Ovary (tissue), 9 donors: ENCODE data around the gene KRT37. TPM values are rescaled to one million over a fixed set of nuclear protein-coding genes. Genes with fewer than 3 reads are reported as not detected.
"Not testable (repeated sequence)": the region's sequence is repeated elsewhere in the genome, so short reads cannot be mapped to it uniquely, and the experiment has no call there.

Experiments used
- DNase-seq, 5 donors: peaks; one replicate each; pipeline ENCODE4 v3.0.0-alpha.2; 2019 to 2020
- H3K27ac ChIP-seq, 2 donors: fragments of 200-600 bp; one replicate each; pipeline versions ENCODE4 v1.5.1 to v1.8.0; 2019 to 2022
- H3K27me3 ChIP-seq: fragments of 200-600 bp; one replicate; pipeline ENCODE4 v1.8.0; 2022
- H3K36me3 ChIP-seq: fragments of 200-600 bp; sonication (generic); one replicate; pipeline ENCODE4 v1.5.1; 2019
- H3K4me1 ChIP-seq: one replicate; pipeline ENCODE4 v1.8.1; 2013; ENCODE audit warnings: mild to moderate bottlenecking, moderate library complexity; ENCODE audit not compliant: insufficient read depth
- H3K4me3 ChIP-seq: fragments of 200-600 bp; sonication (generic); one replicate; pipeline ENCODE4 v1.5.1; 2017
- H3K9me3 ChIP-seq, 2 donors: fragments of 200-600 bp in 1 of 2; sonication (generic) in 1 of 2; one replicate each; pipeline versions ENCODE4 v1.5.1 to v1.8.1; 2013 to 2019; ENCODE audit warnings: mild to moderate bottlenecking in 1 of 2, moderate library complexity in 1 of 2
- EP300 ChIP-seq: sonication (generic); formaldehyde crosslinking; IDR thresholded peaks from one replicate; pipeline ENCODE4 v1.6.1; 2017; ENCODE audit warnings: antibody characterized with exemption
- POLR2A ChIP-seq: fragments of 450-650 bp; IDR thresholded peaks from one replicate; pipeline ENCODE4 v1.6.1; 2017; ENCODE audit warnings: antibody characterized with exemption, mild to moderate bottlenecking, moderate library complexity
- WGBS, 3 donors: extraction: QIAGEN DNeasy Blood & Tissue Kit in 1 of 3; methylation state at CpG; one replicate each; pipeline versions ENCODE4 v1.1.5 to v1.1.7; 2013 to 2017; 5-methylcytosine and 5-hydroxymethylcytosine counted together
- intact Hi-C, 4 donors: fragments of 100-400 bp; cut with DNase I; formaldehyde crosslinking; loops; one replicate each; pipeline versions ENCODE4 v1.11.0 to v1.15.1; 2022 to 2023
- polyA plus RNA-seq, 2 donors: library from polyadenylated mRNA; stranded (reverse); fragments of 200-250 nt in 1 of 2; fragments of 350-450 nt in 1 of 2; fragmentation: Illumina TruSeq in 1 of 2; extraction: RNeasy Lipid Tissue Mini Kit (QIAGEN cat#74804) in 1 of 2; gene quantifications; one replicate each; pipeline ENCODE4 v1.2.3, GENCODE V29; 2013 to 2014
- total RNA-seq, 7 donors: library from RNA; depleted of rRNA in 2 of 7; stranded (reverse); fragments of >200 nt in 2 of 7; fragmentation: NEBNext Ultra II Directional in 3 of 7; extraction: Animal tissue kit (Norgen Biotek cat#: 25700) in 3 of 7; gene quantifications; one replicate each; pipeline versions ENCODE4 v1.1.0 to v1.2.4, GENCODE V29; 2016 to 2023
- TF ChIP-seq, protein P1 (sequence below), 3 donors: fragments of 450-650 bp in 2 of 3; fragments of 200-600 bp in 1 of 3; IDR thresholded peaks; one replicate each; pipeline versions ENCODE4 v1.5.1 to v1.8.0; 2016 to 2022; ENCODE audit warnings: antibody characterized with exemption in 3 of 3, mild to moderate bottlenecking in 1 of 3
- donor health status: DM: no; HTN: no; CAD: no; lungs with moderate emphysema.
- donor health status: DM: no; HTN: no; CAD: no.
- donor health status: Bipolar disorder and iron deficiency.
- donor health status: DM: yes; HTN: yes; CAD: no.
- donor health status: DM: no; HTN: no; CAD: no.
- donor health status: DM: yes; HTN: yes; CAD: no.

Gene KRT37
- total and polyA plus RNA-seq, 9 donors, result not detected

DNA sequence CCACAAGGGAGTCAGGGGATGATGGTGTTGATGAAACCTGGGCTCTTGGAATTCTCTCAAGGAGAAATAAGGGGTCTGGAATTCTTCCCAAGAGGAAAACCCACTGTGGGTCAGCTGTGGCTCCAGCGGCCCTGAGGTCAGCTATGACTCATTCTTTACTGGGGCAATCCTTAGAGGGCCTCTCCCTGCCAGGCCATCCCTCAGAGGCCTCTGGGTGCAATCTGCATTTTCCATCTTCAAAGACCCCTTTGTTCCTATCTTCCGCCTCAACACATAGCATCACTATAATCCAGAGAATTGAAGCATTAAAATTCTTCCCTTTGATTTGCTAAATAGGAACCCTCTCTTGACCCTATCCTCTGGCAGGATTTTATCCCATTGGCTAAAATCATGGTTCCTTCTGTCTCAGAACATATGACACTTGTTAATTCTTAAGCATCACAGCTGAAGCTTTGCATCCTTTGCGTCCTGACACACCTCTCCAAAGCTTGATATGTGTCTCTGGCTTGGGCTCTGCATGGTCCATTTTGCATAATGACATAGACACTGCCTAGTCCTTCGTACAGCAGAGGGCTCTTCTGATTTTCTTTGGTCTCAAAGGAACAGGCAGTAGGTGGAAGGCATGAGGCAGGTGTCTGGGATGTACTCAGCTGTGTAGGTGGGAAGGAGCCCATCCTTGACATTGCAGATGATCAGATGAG, 4.4 kb upstream of the KRT37 start:
- Histone ChIP-seq H3K9me3 (no peaks in the 10 kb centered on the region), H3K4me3 (no peak overlapping the region), H3K27me3 (no peaks in the 10 kb centered on the region), H3K36me3 (no peaks in the 10 kb centered on the region), H3K27ac (no peak overlapping the region), H3K4me1 (no peaks in the 10 kb centered on the region)
- intact Hi-C loops, result no loop called here
- 73 to 74% (median 74%) methylated on average over 4 of the region's 4 CpGs for WGBS, 3 donors
- DNase-seq, result no peak
- TF ChIP-seq EP300 (no peak), POLR2A (no peak)
- TF ChIP-seq, protein P1, sequence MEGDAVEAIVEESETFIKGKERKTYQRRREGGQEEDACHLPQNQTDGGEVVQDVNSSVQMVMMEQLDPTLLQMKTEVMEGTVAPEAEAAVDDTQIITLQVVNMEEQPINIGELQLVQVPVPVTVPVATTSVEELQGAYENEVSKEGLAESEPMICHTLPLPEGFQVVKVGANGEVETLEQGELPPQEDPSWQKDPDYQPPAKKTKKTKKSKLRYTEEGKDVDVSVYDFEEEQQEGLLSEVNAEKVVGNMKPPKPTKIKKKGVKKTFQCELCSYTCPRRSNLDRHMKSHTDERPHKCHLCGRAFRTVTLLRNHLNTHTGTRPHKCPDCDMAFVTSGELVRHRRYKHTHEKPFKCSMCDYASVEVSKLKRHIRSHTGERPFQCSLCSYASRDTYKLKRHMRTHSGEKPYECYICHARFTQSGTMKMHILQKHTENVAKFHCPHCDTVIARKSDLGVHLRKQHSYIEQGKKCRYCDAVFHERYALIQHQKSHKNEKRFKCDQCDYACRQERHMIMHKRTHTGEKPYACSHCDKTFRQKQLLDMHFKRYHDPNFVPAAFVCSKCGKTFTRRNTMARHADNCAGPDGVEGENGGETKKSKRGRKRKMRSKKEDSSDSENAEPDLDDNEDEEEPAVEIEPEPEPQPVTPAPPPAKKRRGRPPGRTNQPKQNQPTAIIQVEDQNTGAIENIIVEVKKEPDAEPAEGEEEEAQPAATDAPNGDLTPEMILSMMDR (IDR thresholded peaks at IDR 0.05), result no peak

- H3K4me3 ChIP-seq, DNase-seq, H3K9me3 ChIP-seq, H3K27me3 ChIP-seq, intact Hi-C loops, H3K36me3 ChIP-seq, H3K27ac ChIP-seq: not testable (repeated sequence)
- peaks cover 11% of the 10 kb centered on the region for H3K4me1 ChIP-seq
- WGBS, 3 donors, result 94 to 98% (median 96%) methylated on average over 11 of the region's 11 CpGs
These were observed 1.8 kb downstream of the KRT37 start for GRCh38 chr17:41422586-41422985.

- DNase-seq, result no peak
- TF ChIP-seq EP300 (no peak), POLR2A (no peak)
- TF ChIP-seq, protein P1 (IDR thresholded peaks at IDR 0.05), result no peak
- H3K9me3 ChIP-seq, result no peaks in the 10 kb centered on the region
- H3K36me3 ChIP-seq, result no peaks in the 10 kb centered on the region
- 89 to 98% (median 94%) methylated on average over 4 of the region's 4 CpGs for WGBS, 3 donors
- peaks cover 20% of the 10 kb centered on the region for H3K4me1 ChIP-seq
- no peak overlapping the region for H3K27ac ChIP-seq
- intact Hi-C loops, result no loop called here
- no peak overlapping the region for H3K4me3 ChIP-seq
- no peaks in the 10 kb centered on the region for H3K27me3 ChIP-seq
These were observed 2.8 kb downstream of the KRT37 start for GRCh38 chr17:41421617-41422016.

GRCh38 chr17:41421116-41421515, 3.3 kb downstream of the KRT37 start:
- Histone ChIP-seq H3K27me3 (no peaks in the 10 kb centered on the region), H3K27ac (no peak overlapping the region), H3K9me3 (no peaks in the 10 kb centered on the region), H3K4me1 (peaks cover 23% of the 10 kb centered on the region), H3K4me3 (no peak overlapping the region), H3K36me3 (no peaks in the 10 kb centered on the region)
- WGBS, 3 donors, result 63 to 95% (median 92%) methylated on average over 9 of the region's 9 CpGs
- no peak for DNase-seq
- intact Hi-C loops, result no loop called here
- TF ChIP-seq POLR2A, result no peak
- TF ChIP-seq, protein P1 (IDR thresholded peaks at IDR 0.05), result no peak
- TF ChIP-seq EP300, result no peak

DNA sequence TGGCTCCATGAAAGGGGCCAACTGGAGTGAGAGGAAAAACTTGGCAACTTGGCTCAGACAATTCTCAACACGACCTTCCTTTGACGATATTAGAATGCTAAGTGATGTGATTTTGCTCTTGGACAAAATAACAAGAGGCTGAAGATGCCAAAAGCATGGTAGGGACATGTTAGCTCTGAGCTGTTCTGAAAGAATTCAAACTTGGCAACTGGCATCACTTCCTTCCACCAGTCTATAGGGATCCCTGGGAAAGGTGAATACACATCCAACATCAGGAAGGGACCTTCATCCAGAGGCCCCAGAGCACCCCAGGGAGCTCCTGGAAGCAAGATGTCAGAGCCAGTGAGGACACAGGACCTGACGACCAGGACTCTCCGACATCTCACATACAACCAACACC, 4.3 kb downstream of the KRT37 start:
- Histone ChIP-seq H3K4me3 (no peak overlapping the region), H3K36me3 (no peaks in the 10 kb centered on the region), H3K27ac (no peak overlapping the region), H3K27me3 (no peaks in the 10 kb centered on the region), H3K4me1 (peaks cover 25% of the 10 kb centered on the region), H3K9me3 (no peaks in the 10 kb centered on the region)
- no peak for DNase-seq
- TF ChIP-seq POLR2A, result no peak
- no peak for TF ChIP-seq EP300
- WGBS, 3 donors, result 38 to 46% (median 40%) methylated on average over 4 of the region's 4 CpGs
- intact Hi-C loops, result no loop called here
